HG03432 (cell line): ENCODE measurements around the gene PKHD1.
A peak's percentile ranks its signal among the peaks of the same experiment; 100 is the strongest.
"Not testable (repeated sequence)": the region's sequence is repeated elsewhere in the genome, so short reads cannot be mapped to it uniquely, and the experiment has no call there.

Experiments
- ATAC-seq: cut with Tn5 transposase; IDR thresholded peaks from one replicate; pipeline ENCODE4 v1.9.1; 2021; ENCODE audit warnings: mild to moderate bottlenecking, moderate library complexity; ENCODE audit not compliant: unreplicated experiment

Gene PKHD1

GRCh38 chr6:51868591-51869355 is 218.6 kb downstream of the PKHD1 start:
- no peak for ATAC-seq

DNA sequence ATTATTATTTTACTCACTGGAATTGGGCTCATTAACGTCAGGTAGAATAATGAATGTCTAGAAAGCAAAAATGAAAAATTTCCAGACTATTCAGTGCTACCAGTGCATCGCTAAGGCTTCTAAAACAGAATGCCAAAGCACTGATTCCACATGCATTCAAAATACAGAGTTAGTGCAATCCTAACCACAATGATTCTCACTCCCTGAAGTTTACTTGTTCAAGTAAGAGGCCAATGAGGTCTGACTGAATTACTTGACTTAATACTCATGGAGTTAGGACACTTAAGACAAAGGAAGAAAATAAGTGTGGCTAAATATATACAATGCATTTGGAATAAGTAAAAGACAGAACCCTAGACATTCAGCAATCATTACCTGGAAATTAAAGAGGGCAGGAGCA is 220.5 kb downstream of the PKHD1 start:
- ATAC-seq, result no peak

- ATAC-seq, result no peak
These were observed 221.4 kb downstream of the PKHD1 start for GRCh38 chr6:51865996-51866395.

GRCh38 chr6:51865176-51865575 is 222.2 kb downstream of the PKHD1 start:
- no peak for ATAC-seq

- no peak for ATAC-seq
These were observed 230.3 kb downstream of the PKHD1 start for GRCh38 chr6:51857134-51857533.

DNA sequence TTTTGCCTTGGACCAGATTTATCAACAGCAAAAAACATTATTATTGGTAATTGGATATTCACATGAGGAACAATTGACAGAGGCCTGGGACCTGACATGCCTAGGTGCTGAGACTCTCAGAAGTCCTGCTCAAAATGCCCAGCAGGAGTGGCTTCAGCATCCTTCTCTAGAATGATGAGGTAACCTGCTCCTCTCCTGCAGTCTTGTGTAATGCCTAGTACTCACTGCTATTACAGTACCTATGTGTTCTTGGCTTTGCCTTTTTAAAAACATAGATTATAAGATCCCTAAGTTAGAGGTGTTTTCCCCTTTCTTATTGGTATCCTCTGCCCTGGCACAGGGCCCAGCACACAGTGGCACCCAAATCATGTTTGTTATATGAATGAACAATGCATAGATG is 230.9 kb downstream of the PKHD1 start:
- no peak for ATAC-seq

GRCh38 chr6:51855310-51856082 is 231.9 kb downstream of the PKHD1 start:
- ATAC-seq, result peak; percentile 82

DNA sequence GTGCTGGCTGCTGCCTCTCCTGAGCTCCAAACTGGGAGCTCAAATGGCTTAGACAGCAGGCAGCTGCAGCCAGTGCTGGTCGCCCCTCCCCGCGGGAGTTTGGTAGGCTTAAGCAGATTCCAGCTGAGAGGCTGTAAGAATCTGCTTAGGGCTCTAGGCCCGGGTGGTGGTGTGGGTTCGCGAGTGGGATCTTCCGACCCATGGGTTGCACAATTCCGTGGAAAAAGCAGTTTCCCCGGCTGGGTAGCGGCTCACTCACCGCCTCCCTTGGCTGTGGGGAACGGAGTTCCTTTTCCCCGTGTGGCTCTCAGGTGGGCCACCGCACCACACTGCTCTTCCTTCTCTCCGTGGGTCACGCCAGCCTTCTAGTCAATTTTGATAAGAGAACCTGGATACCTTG is 232.5 kb downstream of the PKHD1 start:
- peak; percentile 25 for ATAC-seq

DNA sequence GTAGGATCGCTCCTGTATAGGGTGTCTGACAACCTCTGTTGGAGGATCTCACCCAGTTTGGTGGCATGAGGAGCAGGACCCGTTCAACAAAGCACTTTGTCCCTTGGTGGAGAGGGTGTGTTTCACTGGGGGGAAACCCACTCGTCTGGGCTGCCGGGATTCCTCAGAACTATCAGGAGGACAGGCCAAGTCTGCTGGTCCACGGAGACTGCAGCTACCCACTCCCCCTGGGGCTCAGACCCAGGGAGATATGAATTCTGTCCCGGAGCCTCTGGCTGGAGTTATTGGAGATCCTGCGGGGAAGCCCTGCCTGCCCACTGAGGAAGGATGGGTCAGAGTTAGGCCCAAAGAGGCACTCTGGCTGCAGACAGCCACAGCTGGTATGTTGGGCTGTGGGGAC is 233.1 kb downstream of the PKHD1 start:
- ATAC-seq, result no peak

- not testable (repeated sequence) for ATAC-seq
These were observed 234.3 kb downstream of the PKHD1 start for GRCh38 chr6:51853109-51853508.

DNA sequence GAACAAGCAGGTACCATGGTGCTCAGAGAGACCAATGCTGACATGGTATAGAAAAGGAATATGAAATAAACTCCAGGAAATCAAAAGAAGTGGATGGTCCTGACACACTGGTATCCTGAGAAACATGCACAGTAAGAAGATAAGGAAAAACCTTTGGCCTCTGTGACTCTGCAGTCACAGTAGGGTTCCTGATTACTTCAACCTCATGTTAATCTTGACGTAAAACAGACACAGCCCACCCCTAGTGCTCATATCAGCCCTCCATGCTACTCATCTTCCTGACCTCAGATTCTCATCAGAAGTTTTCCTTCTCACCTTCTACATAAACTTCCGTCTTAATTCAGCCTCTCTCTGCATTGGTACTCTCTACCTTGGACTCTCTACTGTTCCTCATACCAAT is 240.9 kb downstream of the PKHD1 start:
- no peak for ATAC-seq

GRCh38 chr6:51844336-51844735 is 243.1 kb downstream of the PKHD1 start:
- no peak for ATAC-seq

DNA sequence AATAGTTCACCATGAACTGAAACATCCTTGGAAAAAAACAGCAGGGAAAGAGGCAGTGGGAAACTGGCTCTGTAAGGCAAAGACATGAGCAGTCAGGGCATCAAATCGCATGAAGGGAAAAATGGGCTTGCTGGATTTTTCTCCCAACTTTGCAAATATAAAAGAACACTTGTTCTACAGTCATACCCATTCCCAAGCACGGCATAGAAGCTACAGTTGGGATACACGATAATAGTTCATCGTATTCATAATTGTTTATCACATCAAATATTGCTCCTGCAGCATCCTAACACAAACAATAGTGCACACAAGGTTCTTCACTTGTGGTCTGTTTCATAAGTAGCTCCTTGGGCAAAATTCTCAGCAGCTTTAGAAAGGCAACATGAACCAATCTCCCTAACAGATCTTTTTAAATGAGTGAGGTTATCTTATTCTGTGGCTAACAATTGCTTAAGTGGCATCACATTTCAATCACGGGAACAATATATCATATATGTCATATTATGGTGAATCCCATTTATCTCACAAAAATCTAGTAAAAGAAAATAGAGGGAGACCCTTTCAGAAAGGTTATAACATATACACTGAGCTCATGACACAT is 243.9 kb downstream of the PKHD1 start:
- ATAC-seq, result no peak

- no peak for ATAC-seq
These were observed 244.5 kb downstream of the PKHD1 start for GRCh38 chr6:51842804-51843378.

GRCh38 chr6:51842061-51842803 is 245.2 kb downstream of the PKHD1 start:
- ATAC-seq, result no peak

- no peak for ATAC-seq
These were observed 245.8 kb downstream of the PKHD1 start for GRCh38 chr6:51841626-51842025.

- ATAC-seq, result no peak
These were observed 247.6 kb downstream of the PKHD1 start for GRCh38 chr6:51839726-51840374.

DNA sequence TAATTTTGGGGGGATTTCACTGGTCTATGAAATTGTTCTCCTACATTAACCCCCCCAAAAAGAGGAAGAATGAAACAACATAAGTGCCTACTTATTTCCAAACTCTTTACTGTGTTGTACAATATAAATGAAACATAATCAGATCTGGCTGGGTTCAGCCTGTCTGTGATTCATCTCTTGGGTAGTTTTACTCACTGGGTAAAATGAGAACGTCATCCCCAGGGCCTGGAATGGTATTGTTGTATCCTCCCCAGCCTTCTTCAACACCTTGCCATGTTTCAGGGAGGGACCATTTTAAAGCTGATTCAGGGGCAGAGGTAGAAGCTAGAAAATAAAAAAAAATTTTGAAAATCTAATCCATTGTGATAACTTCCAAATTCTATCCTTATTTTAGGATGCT is 256.7 kb downstream of the PKHD1 start:
- no peak for ATAC-seq

GRCh38 chr6:51827580-51827979 is 259.8 kb downstream of the PKHD1 start:
- ATAC-seq, result no peak

DNA sequence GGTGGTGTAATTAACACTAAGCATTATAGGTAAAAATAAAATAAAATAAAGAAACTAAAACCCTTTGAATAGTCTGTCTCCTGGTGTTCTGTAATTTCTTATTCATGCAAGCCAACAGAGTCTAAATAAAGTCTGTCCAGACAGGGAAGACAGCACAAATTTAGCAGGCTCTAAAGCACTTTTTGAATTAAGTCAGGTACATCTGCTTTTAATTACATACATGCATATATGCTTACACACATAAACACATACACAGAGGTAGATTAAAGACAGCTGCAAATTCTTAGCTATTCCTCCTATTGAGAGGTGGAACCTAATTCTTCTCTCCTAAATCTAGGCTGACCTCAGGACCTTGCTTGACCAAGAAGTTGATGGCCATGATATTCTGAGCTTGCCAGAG is 262.5 kb downstream of the PKHD1 start:
- ATAC-seq, result no peak
